PC-3 (cell line): ENCODE measurements around the gene CRIP2. TPM values are rescaled to one million over a fixed set of nuclear protein-coding genes. Genes with fewer than 3 reads are reported as not detected.

Experiments used
- ATAC-seq: fragments of 200-7000 bp; cut with Tn5 transposase; 2 replicates; pipeline ENCODE4 v1.9.1; 2020; ENCODE audit warnings: mild to moderate bottlenecking, moderate library complexity
- BruUV-seq: library from RNA; stranded (reverse); fragments of 400-500 nt; replicated peaks from 2 replicates; lab custom pipeline; 2021; lab: Mats Ljungman, UMichigan
- CTCF ChIA-PET: fragments of 300-600 bp; sonication (Branson Sonifier 250); formaldehyde crosslinking; loops from one replicate; lab custom pipeline; 2022; ENCODE audit warnings: antibody characterized with exemption; lab: Charles Lee
- POLR2A ChIA-PET: fragments of 300-600 bp; sonication (Branson Sonifier 250); formaldehyde crosslinking; loops from one replicate; lab custom pipeline; 2022; ENCODE audit warnings: antibody characterized with exemption; ENCODE audit not compliant: unreplicated experiment; lab: Charles Lee
- DNase-seq: peaks from one replicate; pipeline ENCODE4 v3.0.0-alpha.2; 2015
- H2AFZ ChIP-seq: fragments of 300-600 bp; sonication (generic); 2 replicates; pipeline ENCODE4 v1.6.0; 2016; ENCODE audit warnings: antibody characterized with exemption, low read length
- H3F3A ChIP-seq: fragments of 300-600 bp; sonication (generic); one replicate; pipeline ENCODE4 v1.6.0; 2017; ENCODE audit warnings: antibody characterized with exemption, low read length, control low read depth, mild to moderate bottlenecking; ENCODE audit not compliant: unreplicated experiment
- H3K27ac ChIP-seq: fragments of 300-600 bp; sonication (generic); 2 replicates; pipeline ENCODE4 v1.5.1; 2016; ENCODE audit warnings: mild to moderate bottlenecking, low read length
- H3K27me3 ChIP-seq: fragments of 300-600 bp; sonication (generic); 2 replicates; pipeline ENCODE4 v1.6.1; 2016; ENCODE audit warnings: low read length, mixed read lengths
- H3K36me3 ChIP-seq: fragments of 300-600 bp; sonication (generic); 2 replicates; pipeline ENCODE4 v1.6.1; 2016; ENCODE audit warnings: low read depth, mixed run types, low read length, mixed read lengths
- H3K4me1 ChIP-seq: fragments of 300-600 bp; sonication (generic); 2 replicates; pipeline ENCODE4 v1.5.1; 2016; ENCODE audit warnings: low read length; ENCODE audit not compliant: insufficient read depth
- H3K4me2 ChIP-seq: fragments of 300-600 bp; sonication (generic); 2 replicates; pipeline ENCODE4 v1.6.0; 2016; ENCODE audit warnings: low read length
- H3K4me3 ChIP-seq: fragments of 300-600 bp; sonication (generic); 2 replicates; pipeline ENCODE4 v1.5.1; 2016; ENCODE audit warnings: mild to moderate bottlenecking, low read length, mixed read lengths
- H3K79me2 ChIP-seq: fragments of 300-600 bp; sonication (generic); 2 replicates; pipeline ENCODE4 v1.6.1; 2017; ENCODE audit warnings: low read length, mixed read lengths
- H3K9ac ChIP-seq: fragments of 300-600 bp; sonication (generic); 2 replicates; pipeline ENCODE4 v1.6.0; 2016; ENCODE audit warnings: mild to moderate bottlenecking, low read length
- H3K9me2 ChIP-seq: fragments of 300-600 bp; sonication (generic); replicated peaks from 2 replicates; pipeline ENCODE4 v1.6.1; 2016; ENCODE audit warnings: mixed run types, low read length, mixed read lengths
- H3K9me3 ChIP-seq: fragments of 300-600 bp; sonication (generic); 2 replicates; pipeline ENCODE4 v1.6.1; 2016; ENCODE audit warnings: low read length, mixed read lengths
- H4K20me1 ChIP-seq: fragments of 300-600 bp; sonication (generic); 2 replicates; pipeline ENCODE4 v1.6.1; 2016; ENCODE audit warnings: low read length, mixed read lengths
- EZH2 ChIP-seq: fragments of 300-600 bp; sonication (generic); IDR thresholded peaks from one replicate; pipeline ENCODE4 v1.6.1; 2017; ENCODE audit warnings: antibody characterized with exemption, mild to moderate bottlenecking, low read length; ENCODE audit not compliant: unreplicated experiment
- EZH2phosphoT487 ChIP-seq: fragments of 300-600 bp; sonication (generic); IDR thresholded peaks from 2 replicates; pipeline ENCODE4 v1.6.1; 2018; ENCODE audit warnings: mild to moderate bottlenecking, antibody characterized with exemption, low read length, borderline replicate concordance
- intact Hi-C: fragments of 100-400 bp; cut with micrococcal nuclease; formaldehyde crosslinking; loops from 2 replicates; pipeline ENCODE4 v1.9.0; 2023
- total RNA-seq: library from RNA; depleted of rRNA; stranded (reverse); fragments of >200 nt; gene quantifications from 2 replicates; pipeline ENCODE4 v1.2.3, GENCODE V29; 2014
- TF ChIP-seq, protein P1 (sequence below): fragments of 300-600 bp; sonication (generic); conservative IDR thresholded peaks from 2 replicates; pipeline ENCODE4 v1.5.1; 2017; ENCODE audit warnings: antibody characterized with exemption, low read depth, mild to moderate bottlenecking, low read length

The CRIP2 gene
- total RNA-seq, 1 experiment from 2014 or later: 100 TPM

DNA sequence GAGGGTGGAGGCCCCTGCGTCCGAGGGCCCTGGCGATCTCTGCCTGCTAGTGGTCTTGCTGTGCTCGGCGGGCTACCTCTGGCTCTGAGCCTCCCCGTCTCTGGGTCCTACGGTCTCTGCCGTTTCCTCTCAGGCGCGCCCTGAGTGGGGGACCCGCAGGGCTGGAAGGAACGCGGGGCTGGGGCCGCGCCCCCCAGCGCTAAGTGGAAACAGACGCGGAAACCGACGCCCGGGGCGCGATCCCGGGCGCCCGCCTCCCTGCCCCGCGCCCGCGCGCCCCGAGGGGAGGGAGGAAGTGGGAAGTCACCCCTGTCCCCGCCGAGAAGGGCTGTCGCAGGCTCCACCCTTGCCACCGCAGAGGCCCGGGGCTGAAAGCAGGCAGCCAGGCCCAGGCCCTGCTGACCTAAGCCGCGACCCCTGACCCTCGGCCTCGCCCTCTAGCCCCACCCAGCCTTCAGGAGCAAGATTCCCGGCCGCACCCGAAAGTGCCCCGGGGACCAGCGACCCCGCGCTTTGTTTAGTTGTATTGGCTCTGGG is 12.9 kb downstream of the CRIP2 start:
- peaks cover 9% of the 10 kb centered on the region for H3K79me2 ChIP-seq
- no peaks in the 10 kb centered on the region for H3F3A ChIP-seq
- peak overlapping the region; percentile 50; the same call in 1 of the 2 replicates for H2AFZ ChIP-seq
- DNase-seq (no peak), ATAC-seq (no peak)
- no peaks in the 10 kb centered on the region for H3K9me3 ChIP-seq
- H3K4me2 ChIP-seq: peak overlapping the region; percentile 83
- H3K27me3 ChIP-seq: no peaks in the 10 kb centered on the region
- peak overlapping the region; percentile 66 for H3K4me3 ChIP-seq
- H3K27ac ChIP-seq: no peak overlapping the region
- H3K9ac ChIP-seq: peak overlapping the region; percentile 65
- intact Hi-C loops: no loop called here
- POLR2A ChIA-PET: no interaction called here
- peaks cover 37% of the 10 kb centered on the region for H3K4me1 ChIP-seq
- CTCF ChIA-PET: no interaction called here
- no TSS peak for BruUV-seq
- peaks cover 8% of the 10 kb centered on the region for H4K20me1 ChIP-seq
- no peaks in the 10 kb centered on the region for H3K36me3 ChIP-seq
- H3K9me2 ChIP-seq: no peaks in the 10 kb centered on the region
- TF ChIP-seq EZH2phosphoT487 (no peak), EZH2 (no peak)
- TF ChIP-seq, protein P1, sequence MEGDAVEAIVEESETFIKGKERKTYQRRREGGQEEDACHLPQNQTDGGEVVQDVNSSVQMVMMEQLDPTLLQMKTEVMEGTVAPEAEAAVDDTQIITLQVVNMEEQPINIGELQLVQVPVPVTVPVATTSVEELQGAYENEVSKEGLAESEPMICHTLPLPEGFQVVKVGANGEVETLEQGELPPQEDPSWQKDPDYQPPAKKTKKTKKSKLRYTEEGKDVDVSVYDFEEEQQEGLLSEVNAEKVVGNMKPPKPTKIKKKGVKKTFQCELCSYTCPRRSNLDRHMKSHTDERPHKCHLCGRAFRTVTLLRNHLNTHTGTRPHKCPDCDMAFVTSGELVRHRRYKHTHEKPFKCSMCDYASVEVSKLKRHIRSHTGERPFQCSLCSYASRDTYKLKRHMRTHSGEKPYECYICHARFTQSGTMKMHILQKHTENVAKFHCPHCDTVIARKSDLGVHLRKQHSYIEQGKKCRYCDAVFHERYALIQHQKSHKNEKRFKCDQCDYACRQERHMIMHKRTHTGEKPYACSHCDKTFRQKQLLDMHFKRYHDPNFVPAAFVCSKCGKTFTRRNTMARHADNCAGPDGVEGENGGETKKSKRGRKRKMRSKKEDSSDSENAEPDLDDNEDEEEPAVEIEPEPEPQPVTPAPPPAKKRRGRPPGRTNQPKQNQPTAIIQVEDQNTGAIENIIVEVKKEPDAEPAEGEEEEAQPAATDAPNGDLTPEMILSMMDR: no peak

DNA sequence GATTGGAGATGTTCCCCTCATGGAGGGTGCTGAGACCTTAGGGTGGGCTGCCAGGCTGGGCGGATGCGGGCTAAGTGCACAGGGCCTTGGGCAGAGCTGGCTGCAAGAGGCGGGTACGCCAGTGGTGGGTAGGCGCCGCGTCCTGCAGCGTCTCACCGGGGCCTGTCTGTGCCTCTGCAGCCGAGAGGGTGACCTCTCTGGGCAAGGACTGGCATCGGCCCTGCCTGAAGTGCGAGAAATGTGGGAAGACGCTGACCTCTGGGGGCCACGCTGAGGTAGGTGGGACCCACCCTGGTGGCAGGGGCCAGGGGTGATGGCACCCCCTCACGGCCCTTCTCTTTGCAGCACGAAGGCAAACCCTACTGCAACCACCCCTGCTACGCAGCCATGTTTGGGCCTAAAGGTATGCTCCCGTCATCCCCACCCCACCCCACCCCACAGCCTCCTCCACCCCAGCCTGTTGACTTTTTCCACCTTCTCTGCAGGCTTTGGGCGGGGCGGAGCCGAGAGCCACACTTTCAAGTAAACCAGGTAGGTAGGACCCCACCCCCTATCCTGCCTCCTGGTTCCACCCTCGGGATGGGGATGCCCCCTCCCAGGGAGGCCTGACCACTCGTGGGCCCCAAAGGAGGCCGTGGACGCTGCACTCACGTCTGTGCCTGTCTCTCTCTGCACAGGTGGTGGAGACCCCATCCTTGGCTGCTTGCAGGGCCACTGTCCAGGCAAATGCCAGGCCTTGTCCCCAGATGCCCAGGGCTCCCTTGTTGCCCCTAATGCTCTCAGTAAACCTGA is 13.6 kb downstream of the CRIP2 start:
- ATAC-seq (no peak), DNase-seq (no peak)
- ChIA-PET POLR2A (no interaction called here), CTCF (interaction anchor here (0.6 to 2.7 kb wide), 3 partner anchors 7 to 117 kb away, joined by 5 to 24 read pairs (median 10); no protein-coding TSS in a partner anchor)
- intact Hi-C loops: no loop called here
- Histone ChIP-seq H4K20me1 (peaks cover 11% of the 10 kb centered on the region), H2AFZ (no peak overlapping the region), H3K4me3 (peak overlapping the region; percentile 66), H3K9me3 (no peaks in the 10 kb centered on the region), H3F3A (no peaks in the 10 kb centered on the region), H3K9me2 (no peaks in the 10 kb centered on the region), H3K27ac (no peak overlapping the region), H3K9ac (peak overlapping the region; percentile 65; the same call in 1 of the 2 replicates), H3K36me3 (no peaks in the 10 kb centered on the region), H3K79me2 (peaks cover 13% of the 10 kb centered on the region), H3K4me1 (peaks cover 30% of the 10 kb centered on the region), H3K27me3 (no peaks in the 10 kb centered on the region), H3K4me2 (peak overlapping the region; percentile 83)
- TF ChIP-seq, protein P1: no peak
- no peak for TF ChIP-seq EZH2phosphoT487
- no TSS peak for BruUV-seq
